Measurements from ENCODE around the gene PIGC. TPM values are rescaled to one million over a fixed set of nuclear protein-coding genes. Genes with fewer than 3 reads are reported as not detected.

Gene PIGC
- 11.8 and 13.2 TPM in 2 replicates for total RNA-seq

GRCh38 chr1:172443666-172444453 is at the start of gene PIGC:
Gene PIGC, minus strand, starts transcription at chr1:172444069. Its CDS starts 1,447 bp downstream, at chr1:172442622.

GRCh38 chr1:172420385-172420784 is 23.5 kb downstream of the PIGC start, which contains the start of gene C1orf105:
Gene C1orf105, plus strand, starts transcription at chr1:172420685. Its CDS starts 201 bp downstream, at chr1:172420886.

Other genes with a start within 250 kb of the PIGC start
- gene C1orf105, start 23.4 kb downstream of the PIGC start, total RNA-seq, result not detected in 2 replicates
- gene SUCO, start 89.1 kb upstream of the PIGC start, total RNA-seq, result 18.0 TPM in 2 replicates
- not detected in 2 replicates for gene FASLG, start 215.0 kb upstream of the PIGC start, total RNA-seq